Large intestine (tissue), 3 donors: Measurements from ENCODE around the gene TLCD3B. TPM values are rescaled to one million over a fixed set of nuclear protein-coding genes. Genes with fewer than 3 reads are reported as not detected.

Experiments used
- DNase-seq, 2 donors: peaks; one replicate each; pipeline versions ENCODE4 v3.0.0 to v3.0.0-alpha.2; 2013
- H3K27ac ChIP-seq: one replicate; pipeline ENCODE4 v1.5.1; 2013; ENCODE audit warnings: low read length
- H3K27me3 ChIP-seq: 2 replicates; pipeline ENCODE4 v1.6.1; 2013; ENCODE audit warnings: low read length; ENCODE audit not compliant: control insufficient read depth, insufficient read depth
- H3K36me3 ChIP-seq: 2 replicates; pipeline ENCODE4 v1.6.1; 2013; ENCODE audit warnings: low read length; ENCODE audit not compliant: control insufficient read depth, insufficient read depth
- H3K4me1 ChIP-seq: one replicate; pipeline ENCODE4 v1.6.1; 2013; ENCODE audit warnings: low read length; ENCODE audit not compliant: control insufficient read depth, insufficient read depth
- H3K4me3 ChIP-seq: one replicate; pipeline ENCODE4 v1.5.1; 2013; ENCODE audit warnings: low read length
- H3K9me3 ChIP-seq: one replicate; pipeline ENCODE4 v1.6.1; 2013; ENCODE audit warnings: mild to moderate bottlenecking, low read depth, low read length, moderate library complexity; ENCODE audit not compliant: control insufficient read depth
- WGBS: methylation state at CpG from one replicate; pipeline ENCODE4 v1.1.5; 2013; ENCODE audit warnings: low lambda C conversion rate; ENCODE audit not compliant: insufficient coverage; 5-methylcytosine and 5-hydroxymethylcytosine counted together
- polyA plus RNA-seq: library from polyadenylated mRNA; unstranded; fragments of 120-200 nt; gene quantifications from one replicate; pipeline ENCODE4 v1.2.1, GENCODE V29; 2013

The TLCD3B gene
- polyA plus RNA-seq, 1 donor: 3.2 TPM

DNA sequence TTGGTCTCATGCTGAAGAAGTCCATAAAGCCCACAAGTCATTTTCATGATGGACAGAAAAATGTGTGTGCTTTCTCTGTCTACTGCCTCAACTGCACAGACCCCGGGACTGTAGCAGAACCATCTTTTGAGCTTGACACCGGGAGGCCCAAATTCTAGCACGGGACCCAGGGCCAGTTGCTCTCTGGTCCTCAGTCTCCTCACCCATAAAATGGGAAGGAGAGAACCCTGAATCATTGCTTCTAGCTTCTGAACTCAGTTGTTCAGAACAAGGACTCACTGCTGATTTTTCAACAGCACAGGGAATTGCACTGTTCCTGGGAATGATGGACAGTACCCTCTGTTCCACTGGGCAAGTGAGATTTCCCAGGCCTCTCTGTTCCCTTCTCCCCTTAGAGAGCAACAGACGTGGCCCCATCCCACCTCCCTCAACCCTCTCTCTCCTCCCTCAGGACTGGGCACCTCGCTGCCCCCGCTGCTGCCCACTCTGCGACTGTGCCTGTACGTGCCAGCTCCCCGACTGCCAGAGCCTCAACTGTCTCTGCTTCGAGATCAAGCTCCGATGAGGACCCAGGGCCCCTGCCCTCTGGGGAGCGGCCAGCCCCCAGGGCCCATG, 32.3 kb upstream of the TLCD3B start:
- no CpG with 5 or more reads among the region's 12 CpGs for WGBS
- H3K4me3 ChIP-seq: no peak overlapping the region
- H3K27me3 ChIP-seq: no peaks in the 10 kb centered on the region
- H3K36me3 ChIP-seq: peaks cover 12% of the 10 kb centered on the region
- H3K9me3 ChIP-seq: no peaks in the 10 kb centered on the region
- DNase-seq: no peak
- peaks cover 21% of the 10 kb centered on the region for H3K4me1 ChIP-seq
- H3K27ac ChIP-seq: peak overlapping the region; percentile 100

DNA sequence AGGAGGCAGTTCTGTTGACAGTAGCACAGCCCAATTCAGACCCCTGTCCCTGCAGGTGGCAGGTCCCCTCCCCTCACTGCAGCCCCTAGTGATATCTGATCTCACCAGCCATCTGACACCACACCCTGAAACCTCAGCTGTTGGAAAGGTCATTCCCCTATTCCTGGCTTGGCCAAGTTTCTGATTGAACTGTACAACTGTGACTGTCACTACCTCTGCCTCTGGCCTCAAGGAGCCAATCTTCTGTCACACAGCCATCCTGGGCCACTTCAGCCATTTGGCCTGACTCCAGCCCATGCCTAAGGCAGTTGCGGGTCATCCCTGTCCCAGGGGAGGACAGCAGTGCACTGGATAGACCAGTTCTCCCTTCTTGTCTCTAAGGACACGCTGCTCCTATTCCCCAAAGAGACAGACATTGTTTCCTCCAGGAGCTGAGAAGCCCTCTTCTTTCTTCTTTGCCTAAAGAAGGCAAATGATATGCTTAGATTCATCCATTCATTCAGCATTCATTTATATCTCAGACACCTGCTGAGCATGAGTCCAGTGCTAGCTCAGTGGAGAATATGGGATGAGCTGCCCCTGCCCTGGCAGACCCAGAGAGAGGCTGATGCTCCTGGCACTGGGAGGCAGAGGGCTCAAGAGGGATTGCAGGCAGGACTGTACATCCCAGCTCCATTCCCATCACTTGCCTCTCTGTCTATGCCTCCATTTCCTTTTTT, 29.9 kb upstream of the TLCD3B start:
- no peak for DNase-seq
- Histone ChIP-seq H3K27me3 (no peaks in the 10 kb centered on the region), H3K4me1 (peaks cover 11% of the 10 kb centered on the region), H3K27ac (no peak overlapping the region), H3K4me3 (no peak overlapping the region), H3K9me3 (no peaks in the 10 kb centered on the region), H3K36me3 (no peaks in the 10 kb centered on the region)
- WGBS: no CpG with 5 or more reads among the region's 2 CpGs

DNA sequence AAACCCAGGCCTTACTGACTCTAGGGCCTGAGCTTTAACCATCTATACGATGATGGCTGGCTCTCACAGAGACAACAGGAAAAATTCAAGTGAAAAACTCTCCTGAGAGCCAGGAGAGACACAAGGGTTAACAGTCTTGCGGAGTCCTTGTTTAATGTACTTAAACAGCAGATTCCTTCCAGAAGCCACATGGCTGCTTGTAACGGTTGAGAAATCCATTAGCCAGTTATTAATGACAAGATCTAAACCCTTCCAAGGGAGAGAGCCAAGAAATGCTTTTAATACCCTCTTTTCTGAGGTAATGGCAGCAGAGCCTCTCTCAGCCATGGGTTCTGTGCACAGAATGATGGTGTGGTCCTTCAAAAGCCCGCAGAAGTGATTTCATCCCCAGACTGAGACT, 29.3 kb upstream of the TLCD3B start:
- Histone ChIP-seq H3K27me3 (no peaks in the 10 kb centered on the region), H3K36me3 (no peaks in the 10 kb centered on the region), H3K4me3 (no peak overlapping the region), H3K9me3 (no peaks in the 10 kb centered on the region), H3K27ac (no peak overlapping the region), H3K4me1 (peaks cover 11% of the 10 kb centered on the region)
- DNase-seq: no peak
- WGBS: 83% methylated on average over 1 of the region's 4 CpGs

DNA sequence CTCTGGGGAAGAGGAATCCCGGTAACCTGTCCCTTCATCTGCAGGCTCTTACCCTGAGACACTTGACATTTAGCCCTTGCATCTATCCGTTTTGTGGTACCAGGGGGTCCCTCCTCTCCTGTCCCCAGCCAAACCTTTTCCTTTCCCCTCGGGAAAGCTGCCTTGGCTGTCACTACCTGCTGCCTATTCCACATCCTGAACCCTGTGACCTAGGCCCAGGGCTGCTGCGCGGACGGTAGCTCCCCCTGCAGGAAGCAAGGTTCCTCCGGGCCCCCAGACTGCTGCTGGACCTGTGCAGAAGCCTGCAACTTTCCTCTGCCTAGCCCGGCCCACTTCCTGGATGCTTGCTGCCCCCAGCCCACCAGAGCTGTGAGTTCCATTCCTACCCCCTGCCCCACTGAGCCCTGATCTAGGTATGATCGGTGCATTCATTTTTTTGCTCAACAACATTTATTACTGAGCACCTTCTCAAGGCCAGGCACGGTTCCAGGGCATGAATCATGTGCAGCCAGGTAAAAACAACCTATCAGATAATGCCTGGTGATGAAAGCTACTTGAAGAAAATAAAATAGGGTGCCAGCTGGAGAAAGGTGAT, 24.0 kb upstream of the TLCD3B start:
- DNase-seq: no peak
- Histone ChIP-seq H3K36me3 (no peaks in the 10 kb centered on the region), H3K27ac (no peak overlapping the region), H3K27me3 (no peaks in the 10 kb centered on the region), H3K4me3 (no peak overlapping the region), H3K4me1 (peaks cover 9% of the 10 kb centered on the region), H3K9me3 (no peaks in the 10 kb centered on the region)
- WGBS: no CpG with 5 or more reads among the region's 10 CpGs

DNA sequence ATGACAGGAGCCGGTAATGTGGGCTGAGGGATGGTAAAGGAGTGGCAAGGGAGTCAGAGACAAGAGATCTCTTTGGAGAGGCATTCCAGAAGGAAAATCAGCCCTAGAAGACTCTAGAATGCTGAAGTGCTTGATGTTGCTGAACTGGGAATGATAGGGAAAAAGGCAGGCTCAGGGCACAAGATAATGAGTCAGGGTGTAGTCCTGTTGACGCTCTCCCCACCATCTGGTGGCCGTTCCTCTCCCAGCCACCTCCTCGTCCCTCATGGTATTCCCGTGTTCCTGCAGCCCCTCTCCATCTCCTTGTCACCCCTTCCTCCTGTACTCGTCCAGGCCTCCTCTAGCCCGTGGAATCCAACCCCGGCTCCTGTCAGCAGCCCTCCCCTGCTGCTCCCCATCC, 23.4 kb upstream of the TLCD3B start:
- 100% methylated on average over 1 of the region's 8 CpGs for WGBS
- H3K9me3 ChIP-seq: no peaks in the 10 kb centered on the region
- no peak for DNase-seq
- H3K4me1 ChIP-seq: peaks cover 9% of the 10 kb centered on the region
- H3K27me3 ChIP-seq: no peaks in the 10 kb centered on the region
- no peaks in the 10 kb centered on the region for H3K36me3 ChIP-seq
- H3K4me3 ChIP-seq: no peak overlapping the region
- H3K27ac ChIP-seq: no peak overlapping the region

DNA sequence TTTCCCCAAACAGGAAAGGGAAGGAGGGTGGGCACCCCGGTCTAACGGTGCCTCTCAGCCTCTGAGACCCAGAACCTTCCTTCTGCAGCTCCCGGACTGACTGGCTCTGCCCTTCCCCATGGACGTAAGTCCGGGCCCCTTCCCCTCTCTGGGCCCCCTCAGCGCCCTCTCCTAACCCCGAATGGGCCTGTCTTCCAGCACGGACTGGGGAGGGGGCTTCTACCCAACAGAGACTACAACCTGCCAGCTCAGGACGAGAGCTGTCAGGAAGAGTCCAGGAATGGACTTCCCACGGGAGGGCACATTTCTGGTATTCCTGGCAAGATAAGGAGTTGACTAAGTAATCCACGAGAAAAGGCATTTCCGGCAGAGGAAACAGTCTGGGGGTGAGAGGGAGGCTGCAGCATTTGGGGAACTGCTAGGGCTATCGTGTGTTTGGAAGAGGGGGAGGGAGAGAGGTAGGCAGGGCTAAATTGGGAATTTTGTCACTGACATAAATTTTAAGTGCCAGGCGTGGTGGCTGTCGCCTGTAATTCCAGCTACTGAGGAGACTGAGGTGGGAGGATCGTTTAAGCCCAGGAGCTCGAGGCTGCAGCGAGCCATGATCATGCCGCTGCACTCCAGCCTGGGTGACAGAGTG, 22.4 kb upstream of the TLCD3B start:
- H3K4me1 ChIP-seq: peaks cover 9% of the 10 kb centered on the region
- DNase-seq: no peak
- no peaks in the 10 kb centered on the region for H3K36me3 ChIP-seq
- H3K4me3 ChIP-seq: peak overlapping the region; percentile 79
- no peaks in the 10 kb centered on the region for H3K9me3 ChIP-seq
- H3K27me3 ChIP-seq: no peaks in the 10 kb centered on the region
- no peak overlapping the region for H3K27ac ChIP-seq
- no CpG with 5 or more reads among the region's 19 CpGs for WGBS

DNA sequence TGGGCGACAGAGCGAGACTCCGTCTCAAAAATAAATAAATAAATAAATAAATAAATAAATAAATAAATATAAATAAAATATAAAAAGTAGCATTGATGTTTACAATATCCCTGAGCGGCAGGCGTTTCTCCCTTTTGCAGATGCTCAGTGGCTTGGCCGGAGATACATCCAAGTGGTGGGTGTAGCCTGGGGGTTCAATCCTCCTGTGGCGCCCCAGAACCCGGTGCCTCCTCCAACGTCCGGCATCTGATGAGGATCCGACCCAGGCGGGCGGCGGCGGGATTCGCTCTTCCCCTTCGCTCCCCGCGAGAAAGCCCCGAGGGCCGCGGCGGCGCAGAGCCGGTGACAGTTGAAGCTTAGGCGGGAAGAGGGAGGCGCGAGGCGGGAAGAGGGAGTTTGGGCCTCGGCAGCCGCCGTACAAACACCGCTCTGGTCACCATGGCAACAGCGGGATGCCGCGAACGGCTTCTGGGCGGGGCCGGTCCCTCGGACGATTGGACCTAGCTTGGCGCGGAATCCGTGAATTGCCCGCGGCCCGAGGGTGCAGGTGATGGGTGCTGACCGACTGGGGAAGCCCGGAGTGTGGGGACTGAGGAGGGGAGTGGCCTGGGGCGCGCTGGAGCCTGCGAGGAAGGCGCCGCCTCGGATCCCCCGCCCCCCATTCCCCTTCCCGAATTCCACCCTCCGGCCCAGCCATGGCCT, 21.8 kb upstream of the TLCD3B start:
- Histone ChIP-seq H3K9me3 (no peaks in the 10 kb centered on the region), H3K27ac (no peak overlapping the region), H3K27me3 (no peaks in the 10 kb centered on the region), H3K36me3 (no peaks in the 10 kb centered on the region), H3K4me1 (peaks cover 9% of the 10 kb centered on the region), H3K4me3 (peak overlapping the region; percentile 79)
- WGBS: no CpG with 5 or more reads among the region's 58 CpGs
- peak; percentile 82 to 90 for DNase-seq

DNA sequence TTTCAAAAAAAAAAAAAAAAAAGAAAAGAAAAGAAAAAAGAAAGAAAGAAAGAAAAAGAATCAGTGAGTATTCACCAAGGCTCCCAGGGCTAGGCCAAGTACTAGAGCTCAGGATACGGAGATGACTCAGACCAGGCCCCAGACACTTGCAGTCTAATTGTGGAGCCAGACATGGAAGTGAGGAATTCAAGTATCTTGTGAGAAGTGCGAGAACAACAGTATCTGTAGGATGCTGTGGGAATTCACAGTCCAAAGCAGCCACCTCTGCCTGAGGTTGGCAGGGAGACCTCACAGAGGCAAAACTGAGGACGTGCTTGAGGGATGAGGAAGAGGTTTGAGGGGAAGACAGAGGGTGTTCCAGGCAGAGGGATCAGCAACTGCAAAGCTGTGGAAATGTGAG, 20.4 kb upstream of the TLCD3B start:
- Histone ChIP-seq H3K9me3 (no peaks in the 10 kb centered on the region), H3K4me3 (no peak overlapping the region), H3K27me3 (no peaks in the 10 kb centered on the region), H3K36me3 (no peaks in the 10 kb centered on the region), H3K27ac (no peak overlapping the region), H3K4me1 (peaks cover 9% of the 10 kb centered on the region)
- no peak for DNase-seq
- WGBS: no CpG with 5 or more reads among the region's 3 CpGs

DNA sequence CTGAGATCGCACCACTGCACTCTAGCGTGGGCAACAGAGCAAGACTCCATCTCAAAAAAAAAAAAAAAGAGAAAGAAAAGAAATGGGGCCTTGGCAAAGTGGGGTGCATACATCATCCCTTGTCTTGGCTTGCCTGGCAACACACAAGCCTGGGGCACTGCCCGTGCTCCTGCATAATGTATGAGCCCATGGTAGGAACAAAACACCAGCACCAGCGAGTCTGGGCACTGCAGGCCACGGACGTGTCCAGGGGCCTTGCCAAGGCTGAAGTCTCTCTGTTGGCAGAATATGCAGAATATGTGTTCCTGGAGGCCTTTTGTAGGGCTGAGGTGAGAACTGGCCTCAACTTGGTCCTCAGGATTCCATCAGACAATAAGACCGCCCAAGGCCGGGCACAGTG, 18.8 kb upstream of the TLCD3B start:
- Histone ChIP-seq H3K4me1 (peaks cover 9% of the 10 kb centered on the region), H3K4me3 (no peak overlapping the region), H3K9me3 (no peaks in the 10 kb centered on the region), H3K27me3 (no peaks in the 10 kb centered on the region), H3K36me3 (no peaks in the 10 kb centered on the region), H3K27ac (no peak overlapping the region)
- no peak for DNase-seq
- no CpG with 5 or more reads among the region's 8 CpGs for WGBS

DNA sequence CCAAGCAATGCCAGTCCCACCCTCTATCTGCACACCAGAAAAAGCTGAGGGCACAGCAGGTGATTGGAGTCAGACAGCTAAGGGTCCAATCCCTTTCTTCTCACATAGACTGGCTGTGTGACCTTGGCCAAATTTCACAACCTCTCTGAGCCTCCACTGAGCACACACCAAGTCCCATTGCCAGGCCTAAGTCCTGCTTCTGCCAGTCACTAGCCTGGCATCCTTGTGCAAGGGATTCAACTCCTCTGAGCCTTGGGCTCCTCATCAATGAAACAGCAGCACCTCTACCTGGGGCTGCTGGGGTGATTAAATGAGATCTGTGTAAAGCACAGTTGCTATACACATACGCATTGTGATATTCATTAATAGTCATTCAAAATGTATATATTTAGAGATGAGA, 15.5 kb upstream of the TLCD3B start:
- Histone ChIP-seq H3K4me1 (no peaks in the 10 kb centered on the region), H3K9me3 (no peaks in the 10 kb centered on the region), H3K27ac (no peak overlapping the region), H3K4me3 (no peak overlapping the region), H3K27me3 (no peaks in the 10 kb centered on the region), H3K36me3 (no peaks in the 10 kb centered on the region)
- no peak for DNase-seq
- no CpG with 5 or more reads among the region's 1 CpG for WGBS
